AG04449 (cell line): ENCODE data around the gene ADGRV1.

Source experiments
- CTCF ChIA-PET: fragments of 350-600 bp; formaldehyde crosslinking; extraction: SDS; loops from one replicate; lab custom pipeline; 2021; ENCODE audit warnings: antibody characterized with exemption; lab: Yijun Ruan, JAX
- POLR2A ChIA-PET: fragments of 400-600, 350-600 bp; formaldehyde crosslinking; extraction: SDS; loops from one replicate; lab custom pipeline; 2020; ENCODE audit warnings: antibody characterized with exemption, inconsistent platforms; lab: Yijun Ruan, JAX
- DNase-seq: peaks from one replicate; pipeline ENCODE4 v3.0.0-alpha.2; 2010; ENCODE audit warnings: low read depth, low spot score
- H3K4me3 ChIP-seq: 2 replicates; pipeline ENCODE4 v1.5.1; 2011; ENCODE audit warnings: low read depth, mild to moderate bottlenecking, control low read depth, low read length
- TF ChIP-seq, protein P1 (sequence below): IDR thresholded peaks from one replicate; pipeline ENCODE4 v1.5.1; 2011; ENCODE audit warnings: mild to moderate bottlenecking, moderate library complexity, low read length, control low read depth, inconsistent platforms; ENCODE audit not compliant: insufficient read depth; ENCODE audit errors: missing control alignments

The ADGRV1 gene

DNA sequence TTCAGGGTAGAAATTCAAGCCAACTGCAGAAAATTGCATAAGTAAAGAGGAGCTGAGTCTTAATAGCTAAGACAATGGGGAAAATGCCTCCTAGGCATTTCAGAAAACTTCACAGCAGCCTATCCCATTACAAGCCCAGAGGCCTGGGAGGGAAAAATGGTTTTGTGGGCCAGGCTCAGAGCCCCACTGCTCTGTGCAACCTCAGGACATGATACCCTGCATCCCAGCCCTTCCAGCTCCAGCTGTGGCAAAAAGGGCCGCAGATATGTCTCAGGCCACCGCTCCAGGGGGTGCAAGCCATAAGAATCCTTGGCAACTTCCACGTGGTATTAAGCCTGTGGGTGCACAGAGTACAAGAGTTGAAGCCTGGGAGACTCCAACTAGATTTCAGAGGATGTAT, 437.5 kb downstream of the ADGRV1 start:
- DNase-seq: no peak
- H3K4me3 ChIP-seq: no peak overlapping the region
- TF ChIP-seq, protein P1, sequence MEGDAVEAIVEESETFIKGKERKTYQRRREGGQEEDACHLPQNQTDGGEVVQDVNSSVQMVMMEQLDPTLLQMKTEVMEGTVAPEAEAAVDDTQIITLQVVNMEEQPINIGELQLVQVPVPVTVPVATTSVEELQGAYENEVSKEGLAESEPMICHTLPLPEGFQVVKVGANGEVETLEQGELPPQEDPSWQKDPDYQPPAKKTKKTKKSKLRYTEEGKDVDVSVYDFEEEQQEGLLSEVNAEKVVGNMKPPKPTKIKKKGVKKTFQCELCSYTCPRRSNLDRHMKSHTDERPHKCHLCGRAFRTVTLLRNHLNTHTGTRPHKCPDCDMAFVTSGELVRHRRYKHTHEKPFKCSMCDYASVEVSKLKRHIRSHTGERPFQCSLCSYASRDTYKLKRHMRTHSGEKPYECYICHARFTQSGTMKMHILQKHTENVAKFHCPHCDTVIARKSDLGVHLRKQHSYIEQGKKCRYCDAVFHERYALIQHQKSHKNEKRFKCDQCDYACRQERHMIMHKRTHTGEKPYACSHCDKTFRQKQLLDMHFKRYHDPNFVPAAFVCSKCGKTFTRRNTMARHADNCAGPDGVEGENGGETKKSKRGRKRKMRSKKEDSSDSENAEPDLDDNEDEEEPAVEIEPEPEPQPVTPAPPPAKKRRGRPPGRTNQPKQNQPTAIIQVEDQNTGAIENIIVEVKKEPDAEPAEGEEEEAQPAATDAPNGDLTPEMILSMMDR: no peak
- POLR2A ChIA-PET: no interaction called here
- CTCF ChIA-PET: no interaction called here

DNA sequence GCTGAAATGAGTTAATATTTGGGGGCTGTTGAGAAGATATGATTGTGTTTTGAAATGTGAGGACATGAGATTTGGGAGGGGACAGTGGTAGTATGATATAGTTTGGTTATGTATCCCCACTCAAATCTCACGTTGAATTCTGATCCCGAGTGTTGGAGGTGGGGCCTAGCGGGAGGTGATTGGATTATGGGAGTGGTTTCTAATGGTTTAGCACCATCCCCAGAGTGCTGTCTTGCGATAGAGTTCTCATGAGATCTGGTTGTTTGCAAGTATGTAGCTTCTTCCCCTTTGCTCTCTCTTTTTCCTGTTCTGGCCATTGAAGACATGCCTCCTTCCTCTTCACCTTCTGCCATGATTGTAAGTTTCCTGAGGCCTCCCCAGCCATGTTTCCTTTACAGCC, 438.5 kb downstream of the ADGRV1 start:
- POLR2A ChIA-PET: no interaction called here

DNA sequence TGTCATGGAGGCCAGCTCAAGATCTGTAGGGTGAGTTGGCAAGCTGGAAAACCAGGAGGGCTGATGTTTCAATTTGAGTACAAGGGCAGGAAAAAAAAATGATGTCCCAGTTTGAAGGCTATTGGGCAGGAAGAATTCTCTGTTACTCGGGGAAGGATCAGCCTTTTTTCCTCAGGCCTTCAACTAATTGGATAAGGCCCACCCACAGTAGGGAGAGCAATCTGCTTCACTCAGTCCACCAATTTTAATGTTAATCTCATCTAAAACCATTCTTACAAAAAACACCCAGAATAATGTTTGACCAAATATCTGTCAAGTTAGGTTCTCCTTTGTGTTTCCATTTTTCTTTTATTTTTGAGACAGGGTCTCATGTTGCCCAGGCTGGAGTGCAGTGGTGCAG, 442.1 kb downstream of the ADGRV1 start:
- ChIA-PET CTCF (no interaction called here), POLR2A (no interaction called here)
- H3K4me3 ChIP-seq: no peak overlapping the region
- no peak for DNase-seq
- TF ChIP-seq, protein P1: no peak

More for the DNA sequence above, 438.5 kb downstream of the ADGRV1 start:
- no peak for DNase-seq
- CTCF ChIA-PET: no interaction called here
- no peak overlapping the region for H3K4me3 ChIP-seq
- TF ChIP-seq, protein P1: no peak

DNA sequence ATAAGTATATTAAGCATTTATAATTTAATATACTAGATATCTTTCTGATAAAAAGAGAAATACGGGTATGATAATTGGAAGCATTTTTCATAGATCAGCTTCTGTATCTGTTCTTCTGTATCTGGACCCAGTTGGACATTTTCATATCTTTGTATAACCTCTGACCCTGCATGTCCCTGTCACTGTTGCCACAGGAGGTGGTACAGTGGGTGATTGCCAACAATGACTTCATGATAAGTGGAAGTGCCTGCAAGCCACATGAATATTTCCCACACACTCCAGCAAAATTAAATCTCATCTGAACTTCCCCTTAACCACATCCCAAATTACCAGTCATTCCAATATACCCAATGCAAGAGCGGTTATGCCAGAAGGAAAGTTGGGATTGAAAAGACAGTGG, 448.1 kb downstream of the ADGRV1 start:
- H3K4me3 ChIP-seq: no peak overlapping the region
- POLR2A ChIA-PET: no interaction called here
- CTCF ChIA-PET: no interaction called here
- TF ChIP-seq, protein P1: no peak
- no peak for DNase-seq

DNA sequence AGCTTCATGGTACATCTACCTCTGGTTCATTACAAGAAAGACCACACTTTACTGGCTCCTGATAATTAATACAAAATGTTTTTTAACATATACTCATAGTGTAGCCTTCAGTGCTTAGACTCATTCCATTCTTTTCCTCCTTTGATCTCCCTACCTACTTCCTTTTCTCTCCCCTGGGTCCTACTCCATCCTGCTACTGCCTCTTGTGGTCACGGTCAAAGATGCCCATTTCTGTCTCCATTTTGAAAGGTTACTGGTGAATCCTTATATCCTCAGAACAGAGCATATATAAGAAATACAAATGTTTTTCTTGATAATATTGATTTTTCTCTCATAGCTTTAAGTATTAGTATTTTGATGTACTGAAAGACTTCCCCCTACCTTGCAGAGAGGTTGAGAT, 448.7 kb downstream of the ADGRV1 start:
- TF ChIP-seq, protein P1: no peak
- CTCF ChIA-PET: no interaction called here
- POLR2A ChIA-PET: no interaction called here
- H3K4me3 ChIP-seq: no peak overlapping the region
- DNase-seq: no peak

DNA sequence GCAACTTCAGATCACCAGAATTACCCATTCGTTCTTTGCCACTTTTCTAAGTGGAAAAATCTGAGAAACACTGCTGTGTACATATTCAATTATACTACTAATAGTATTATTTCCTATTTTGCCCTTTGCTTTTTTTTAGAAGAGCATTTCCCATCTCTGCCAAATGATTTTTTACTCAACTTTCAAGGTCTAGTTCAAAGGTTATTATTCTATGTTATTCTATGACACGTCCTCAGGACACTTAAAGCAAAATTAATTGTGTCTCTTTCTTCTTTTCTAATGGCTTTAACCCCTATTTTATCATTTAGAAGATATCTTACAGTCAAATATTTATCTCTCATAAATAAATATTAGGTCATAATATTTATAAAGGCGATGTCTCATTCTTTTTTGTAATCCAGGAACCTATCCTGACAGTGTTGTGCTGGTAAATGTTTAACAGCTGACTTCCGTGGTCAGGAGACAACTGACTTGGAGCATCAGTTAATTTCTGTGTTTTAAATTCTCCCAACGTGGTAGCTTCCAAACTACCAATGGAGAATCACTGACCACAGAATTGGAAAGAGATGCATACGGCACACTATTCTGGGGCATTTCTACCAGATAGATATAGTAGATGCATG, 449.3 kb downstream of the ADGRV1 start:
- no peak for DNase-seq
- TF ChIP-seq, protein P1: no peak
- POLR2A ChIA-PET: no interaction called here
- no peak overlapping the region for H3K4me3 ChIP-seq
- CTCF ChIA-PET: no interaction called here
